WTC11 (cell line): ENCODE data around the gene ERGIC2. TPM values are rescaled to one million over a fixed set of nuclear protein-coding genes. Genes with fewer than 3 reads are reported as not detected.

Experiments
- ATAC-seq: fragments of 200-7000 bp; cut with Tn5 transposase; 2 replicates; pipeline ENCODE4 v1.10.0; 2021; ENCODE audit warnings: mild to moderate bottlenecking, moderate library complexity
- CTCF ChIA-PET: fragments of 300-600 bp; sonication (Branson Sonifier 250); formaldehyde crosslinking; loops from one replicate; lab custom pipeline; 2021; ENCODE audit warnings: antibody characterized with exemption; lab: Charles Lee
- POLR2A ChIA-PET: fragments of 350-600 bp; sonication (Branson Sonifier 250); formaldehyde crosslinking; loops from one replicate; lab custom pipeline; 2021; ENCODE audit warnings: antibody characterized with exemption; lab: Charles Lee
- DNase-seq: peaks from one replicate; pipeline ENCODE4 v3.0.0; 2021; ENCODE audit warnings: low spot score
- H3K27ac Mint-ChIP-seq: 2 replicates; pipeline ENCODE4 v1.8.0; 2021; ENCODE audit warnings: mixed read lengths
- H3K27me3 Mint-ChIP-seq: 2 replicates; pipeline ENCODE4 v1.8.0; 2021; ENCODE audit warnings: low read depth, mild to moderate bottlenecking, moderate library complexity, mixed read lengths
- H3K36me3 Mint-ChIP-seq: 2 replicates; pipeline ENCODE4 v1.8.0; 2021; ENCODE audit warnings: mixed read lengths
- H3K4me1 Mint-ChIP-seq: 2 replicates; pipeline ENCODE4 v1.8.0; 2022; ENCODE audit warnings: mixed read lengths
- H3K4me3 Mint-ChIP-seq: 2 replicates; pipeline ENCODE4 v1.8.0; 2021; ENCODE audit warnings: mild to moderate bottlenecking, moderate library complexity, mixed read lengths
- H3K9me3 Mint-ChIP-seq: 2 replicates; pipeline ENCODE4 v1.8.0; 2021; ENCODE audit warnings: mixed read lengths
- ATF6 ChIP-seq: sonication (generic); formaldehyde crosslinking; IDR thresholded peaks from 2 replicates; pipeline ENCODE4 v1.8.1; 2023; ENCODE audit warnings: mild to moderate bottlenecking, missing genetic modification reagents
- CREB1 ChIP-seq: sonication (generic); formaldehyde crosslinking; IDR thresholded peaks from 2 replicates; pipeline ENCODE4 v1.8.0; 2023; ENCODE audit warnings: mild to moderate bottlenecking, missing genetic modification reagents
- CREM ChIP-seq: sonication (generic); formaldehyde crosslinking; IDR thresholded peaks from 2 replicates; pipeline ENCODE4 v1.8.1; 2022; ENCODE audit warnings: mild to moderate bottlenecking, missing genetic modification reagents, moderate library complexity
- CTCF ChIP-seq: fragments of 200-600 bp; IDR thresholded peaks from 2 replicates; pipeline ENCODE4 v1.8.0; 2022; ENCODE audit warnings: antibody characterized with exemption
- E2F1 ChIP-seq: sonication (generic); formaldehyde crosslinking; IDR thresholded peaks from 2 replicates; pipeline ENCODE4 v1.8.0; 2022; ENCODE audit warnings: mild to moderate bottlenecking, missing genetic modification reagents
- ELF4 ChIP-seq: sonication (generic); formaldehyde crosslinking; IDR thresholded peaks from 2 replicates; pipeline ENCODE4 v1.8.1; 2022; ENCODE audit warnings: low read depth, mild to moderate bottlenecking, moderate library complexity, missing genetic modification reagents
- ERG ChIP-seq: fragments of 250-450 bp; sonication (Bioruptor Pico); IDR thresholded peaks from 2 replicates; pipeline ENCODE4 v1.8.0; 2021; ENCODE audit warnings: mild to moderate bottlenecking
- ETV6 ChIP-seq: sonication (generic); formaldehyde crosslinking; IDR thresholded peaks from 2 replicates; pipeline ENCODE4 v1.8.1; 2022; ENCODE audit warnings: mild to moderate bottlenecking, missing genetic modification reagents
- GRHL2 ChIP-seq: fragments of 250-450 bp; sonication (Bioruptor Pico); IDR thresholded peaks from 2 replicates; pipeline ENCODE4 v1.8.0; 2022; ENCODE audit warnings: mild to moderate bottlenecking, moderate library complexity; ENCODE audit not compliant: insufficient replicate concordance, severe bottlenecking
- HMGXB4 ChIP-seq: sonication (generic); formaldehyde crosslinking; IDR thresholded peaks from 2 replicates; pipeline ENCODE4 v1.8.1; 2023; ENCODE audit warnings: mild to moderate bottlenecking, moderate library complexity, missing genetic modification reagents
- IRF1 ChIP-seq: sonication (generic); formaldehyde crosslinking; IDR thresholded peaks from 2 replicates; pipeline ENCODE4 v1.8.0; 2023; ENCODE audit warnings: missing genetic modification reagents
- IRF2 ChIP-seq: sonication (generic); formaldehyde crosslinking; IDR thresholded peaks from 2 replicates; pipeline ENCODE4 v1.8.0; 2022; ENCODE audit warnings: low read depth, missing genetic modification reagents, borderline replicate concordance
- MYBL2 ChIP-seq: sonication (generic); formaldehyde crosslinking; IDR thresholded peaks from 2 replicates; pipeline ENCODE4 v1.8.1; 2023; ENCODE audit warnings: mild to moderate bottlenecking, moderate library complexity, missing genetic modification reagents
- NFYB ChIP-seq: sonication (generic); formaldehyde crosslinking; conservative IDR thresholded peaks from 2 replicates; pipeline ENCODE4 v1.8.0; 2022; ENCODE audit warnings: low read depth, missing genetic modification reagents
- OVOL2 ChIP-seq: fragments of 250-450 bp; sonication (Bioruptor Pico); IDR thresholded peaks from 2 replicates; pipeline ENCODE4 v1.9.0; 2021; ENCODE audit warnings: mild to moderate bottlenecking, borderline replicate concordance
- SOX15 ChIP-seq: fragments of 250-450 bp; sonication (Bioruptor Pico); IDR thresholded peaks from 2 replicates; pipeline ENCODE4 v1.9.0; 2021; ENCODE audit warnings: mild to moderate bottlenecking
- TEAD1 ChIP-seq: sonication (generic); formaldehyde crosslinking; IDR thresholded peaks from 2 replicates; pipeline ENCODE4 v1.8.0; 2022; ENCODE audit warnings: mild to moderate bottlenecking, missing genetic modification reagents
- ZBTB21 ChIP-seq: sonication (generic); formaldehyde crosslinking; IDR thresholded peaks from 2 replicates; pipeline ENCODE4 v1.8.1; 2023; ENCODE audit warnings: mild to moderate bottlenecking, missing genetic modification reagents, borderline replicate concordance
- ZMAT4 ChIP-seq: fragments of 250-450 bp; sonication (Bioruptor Pico); IDR thresholded peaks from 2 replicates; pipeline ENCODE4 v1.9.0; 2021; ENCODE audit warnings: mild to moderate bottlenecking
- ZNF263 ChIP-seq: sonication (generic); formaldehyde crosslinking; IDR thresholded peaks from 2 replicates; pipeline ENCODE4 v1.8.1; 2022; ENCODE audit warnings: low read depth, mild to moderate bottlenecking, moderate library complexity, missing genetic modification reagents
- ZNF281 ChIP-seq: sonication (generic); formaldehyde crosslinking; IDR thresholded peaks from 2 replicates; pipeline ENCODE4 v1.8.0; 2023; ENCODE audit warnings: mild to moderate bottlenecking, missing genetic modification reagents
- ZNF425 ChIP-seq: fragments of 250-450 bp; sonication (Bioruptor Pico); conservative IDR thresholded peaks from 2 replicates; pipeline ENCODE4 v1.9.0; 2021; ENCODE audit warnings: mild to moderate bottlenecking
- ZNF671 ChIP-seq: fragments of 250-450 bp; sonication (Bioruptor Pico); IDR thresholded peaks from 2 replicates; pipeline ENCODE4 v1.8.0; 2021; ENCODE audit warnings: mild to moderate bottlenecking
- total RNA-seq: library from RNA; stranded (reverse); gene quantifications from 3 replicates; pipeline ENCODE4 v1.2.3, GENCODE V29; 2021

Gene ERGIC2
- total RNA-seq, 1 experiment from 2014 or later, result 51.4 TPM

- TF ChIP-seq ZNF281 (CRISPR knock-in tag), result no peak
- TF ChIP-seq ZBTB21 (CRISPR knock-in tag), result no peak
- no peak for TF ChIP-seq GRHL2 (CRISPR knock-in tag)
- TF ChIP-seq ERG (CRISPR knock-in tag), result no peak
- TF ChIP-seq, all 79 proteins: peak for 0
Observed at GRCh38 chr12:29329411-29329810, 51.6 kb downstream of the ERGIC2 start (continued).

- ChIA-PET POLR2A (no interaction called here), CTCF (no interaction called here)
- DNase-seq (no peak), ATAC-seq (no peak)
- Mint-ChIP-seq H3K36me3 (peaks cover 55% of the 10 kb centered on the region), H3K9me3 (peaks cover 55% of the 10 kb centered on the region), H3K4me3 (no peak overlapping the region), H3K27me3 (no peaks in the 10 kb centered on the region; the same call in 1 of the 2 replicates), H3K27ac (no peak overlapping the region), H3K4me1 (peaks cover 5% of the 10 kb centered on the region)
- TF ChIP-seq HMGXB4 (CRISPR knock-in tag) (no peak), TEAD1 (no peak), ELF4 (CRISPR knock-in tag) (no peak), OVOL2 (CRISPR knock-in tag) (no peak), ZNF263 (CRISPR knock-in tag) (no peak), CTCF (no peak), CREM (no peak), SOX15 (CRISPR knock-in tag) (no peak), IRF1 (CRISPR knock-in tag) (no peak), ZNF671 (CRISPR knock-in tag) (no peak), ZMAT4 (CRISPR knock-in tag) (no peak), IRF2 (CRISPR knock-in tag) (no peak), NFYB (no peak), ATF6 (CRISPR knock-in tag) (no peak), E2F1 (CRISPR knock-in tag) (no peak), ZNF425 (CRISPR knock-in tag) (no peak), MYBL2 (CRISPR knock-in tag) (no peak), CREB1 (CRISPR knock-in tag) (no peak), ETV6 (no peak)
Observed at GRCh38 chr12:29322157-29322556, 58.8 kb downstream of the ERGIC2 start.
